ENCODE measurements around the gene TBC1D19.
A peak's percentile ranks its signal among the peaks of the same experiment; 100 is the strongest.

The TBC1D19 gene

DNA sequence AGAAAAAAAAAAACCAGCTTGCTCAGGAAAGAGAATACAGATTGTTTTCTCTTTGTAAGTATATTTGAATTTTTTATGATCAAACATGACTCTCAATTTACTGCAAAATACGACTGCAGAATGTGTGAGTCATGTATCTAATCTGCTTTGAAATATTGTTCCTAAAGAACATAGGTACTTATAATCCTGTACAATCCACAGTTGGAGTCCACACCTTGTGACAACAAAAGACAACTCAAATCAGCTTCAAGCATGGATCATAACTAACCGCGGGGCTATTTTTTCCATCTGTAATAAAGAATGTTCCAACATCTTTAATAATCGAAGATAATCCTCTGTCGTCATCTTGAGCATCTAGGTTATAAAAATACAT, 198.9 kb downstream of the TBC1D19 start:
- no peak for DNase-seq (ENCODE audit: low read depth)

DNA sequence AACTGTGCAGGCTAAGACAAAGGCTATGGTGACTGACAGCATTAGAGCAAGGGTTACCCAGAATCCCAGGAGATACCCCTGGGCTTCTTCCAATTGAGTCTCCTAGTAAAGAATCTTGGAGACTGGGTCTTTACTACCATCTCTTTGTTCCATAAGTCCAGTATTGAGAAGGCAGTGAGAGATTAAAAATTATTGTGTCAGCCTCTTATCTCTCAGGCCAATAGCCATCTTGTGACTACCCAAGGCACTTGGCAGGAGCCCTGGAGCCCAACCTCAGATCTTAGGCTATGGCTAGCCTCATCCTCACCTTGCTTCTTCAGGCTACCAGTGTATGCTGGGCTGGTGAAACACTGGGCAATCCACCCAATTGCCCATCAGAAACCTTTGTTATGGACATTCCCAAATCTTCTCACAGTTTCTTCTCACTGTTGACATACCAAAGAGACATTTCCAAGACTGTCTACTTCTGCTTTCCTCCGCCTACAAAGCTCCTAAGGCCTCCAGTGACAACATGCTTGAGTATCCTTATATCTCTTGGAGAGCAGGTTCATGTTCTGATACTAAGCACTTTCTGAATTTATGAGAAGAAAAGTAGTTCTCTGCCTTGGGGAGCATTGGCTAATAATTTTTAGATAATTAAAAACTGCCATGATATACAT, 200.5 kb downstream of the TBC1D19 start:
- DNase-seq (ENCODE audit: low read depth): no peak

DNA sequence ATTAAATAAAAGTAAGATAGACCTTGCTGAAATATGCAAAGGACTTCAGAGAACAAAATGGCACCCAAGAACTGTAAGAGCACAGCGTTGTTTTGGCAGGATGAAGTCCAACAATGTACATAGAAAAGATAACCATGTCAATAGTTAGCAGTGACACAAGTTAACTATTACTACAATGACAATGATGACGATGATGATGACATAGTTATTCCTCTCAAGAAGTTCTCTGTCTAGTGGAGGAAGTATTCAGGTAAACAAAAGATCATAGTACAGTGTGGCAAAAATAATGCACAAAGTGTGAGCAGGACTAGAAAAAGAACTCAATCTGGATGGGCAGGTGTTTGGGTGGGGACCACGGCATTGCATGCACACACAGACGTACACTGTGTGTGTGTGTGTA, 201.4 kb downstream of the TBC1D19 start:
- DNase-seq (ENCODE audit: low read depth): no peak

DNA sequence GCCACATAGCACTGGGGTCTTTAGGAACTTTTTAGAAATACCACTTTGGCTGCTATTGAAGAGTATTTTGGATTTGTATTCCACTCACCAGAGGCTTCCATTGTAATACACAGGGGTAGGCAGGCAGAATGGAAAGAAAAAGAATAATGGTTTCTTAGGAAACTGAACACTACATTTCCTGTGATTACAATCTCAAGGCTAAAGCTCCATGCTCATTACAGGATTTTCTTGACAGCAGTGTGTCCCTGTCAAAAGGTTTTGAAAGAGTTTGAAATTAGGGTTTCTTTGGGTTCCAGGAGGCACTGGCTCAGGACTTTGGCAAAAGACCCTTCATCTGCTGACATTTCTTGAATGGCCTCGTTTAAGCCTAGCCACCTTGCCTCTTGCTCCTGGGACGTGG, 201.9 kb downstream of the TBC1D19 start:
- DNase-seq (ENCODE audit: low read depth): no peak

DNA sequence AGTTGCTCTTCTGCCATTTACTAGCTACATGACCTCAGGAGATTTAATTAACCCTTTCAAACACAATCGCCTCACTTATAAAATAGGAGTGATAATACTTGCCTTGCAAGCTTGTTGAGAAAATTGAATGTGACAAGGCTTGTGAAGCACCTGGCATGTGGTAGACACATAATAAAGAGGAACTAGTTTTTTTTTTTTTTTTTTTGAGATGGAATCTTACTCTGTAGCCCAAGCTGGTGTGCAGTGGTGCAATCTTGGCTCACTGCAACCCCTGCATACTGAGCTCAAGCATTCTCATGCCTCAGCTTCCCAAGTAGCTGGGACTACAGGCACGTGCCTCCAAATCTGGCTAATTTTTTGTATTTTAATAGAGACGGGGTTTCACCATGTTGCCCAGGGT, 203.0 kb downstream of the TBC1D19 start:
- no peak for DNase-seq (ENCODE audit: low read depth)

DNA sequence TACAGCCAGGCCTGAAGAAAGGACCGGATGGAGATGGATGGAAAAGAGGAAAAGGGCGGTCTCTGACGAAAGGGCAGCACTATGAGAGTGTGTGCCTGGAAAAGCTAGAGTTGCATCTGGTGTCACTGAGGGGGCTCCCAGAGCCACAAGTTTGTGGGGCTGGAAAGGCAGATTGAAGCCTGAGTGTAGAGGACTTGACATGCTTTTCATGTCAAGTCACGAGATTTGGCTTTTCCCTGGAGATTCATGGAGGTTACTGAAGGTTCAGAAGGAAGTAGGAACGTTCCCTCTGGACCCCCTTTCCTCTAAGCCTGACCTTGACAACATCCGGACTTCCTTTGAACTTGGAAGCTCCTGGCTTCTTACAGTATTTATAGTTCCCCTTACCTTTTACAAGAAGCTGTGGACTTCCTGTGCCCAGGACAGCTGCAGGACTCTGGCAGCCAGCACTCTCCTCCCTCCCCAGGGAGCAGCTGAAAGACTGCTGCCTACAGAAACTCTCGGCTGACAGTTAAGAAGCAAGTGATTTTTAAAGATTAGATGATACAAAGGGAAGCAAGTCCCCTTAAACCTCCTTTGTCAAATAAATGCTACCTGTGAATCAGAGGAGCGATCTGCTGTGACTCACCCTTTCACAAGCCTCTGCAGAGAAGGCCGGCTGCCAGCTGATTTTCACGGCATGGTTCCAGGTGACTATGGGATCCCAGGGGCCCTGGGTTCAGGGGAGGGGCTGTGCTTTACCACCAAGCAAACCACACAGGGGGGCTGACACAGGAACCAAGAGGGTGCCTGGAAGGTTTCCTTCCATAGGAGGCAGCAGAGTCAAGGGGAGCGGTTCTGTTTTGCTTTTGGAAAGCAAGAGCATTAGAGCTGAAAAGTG, 203.8 kb downstream of the TBC1D19 start:
- DNase-seq (ENCODE audit: low read depth): peak; percentile 4

DNA sequence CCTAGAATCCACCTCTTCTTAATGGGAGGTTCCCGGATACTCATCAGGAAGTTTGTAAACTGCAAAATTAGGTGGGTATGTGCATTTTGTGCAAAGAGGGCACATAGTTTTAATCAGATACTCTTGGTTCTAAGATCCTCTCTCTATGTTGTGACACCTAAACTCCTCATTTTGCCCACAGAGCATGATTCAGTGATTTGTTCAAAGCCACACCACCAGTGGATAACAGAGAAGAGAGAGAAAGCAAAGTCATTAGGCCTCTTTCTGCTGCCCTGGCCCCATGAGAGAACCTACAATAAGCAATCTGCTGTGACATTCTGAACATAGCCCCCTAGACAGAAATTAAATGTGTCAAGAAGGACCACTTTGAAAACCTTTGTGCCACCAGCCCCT, 204.5 kb downstream of the TBC1D19 start:
- no peak for DNase-seq (ENCODE audit: low read depth)

DNA sequence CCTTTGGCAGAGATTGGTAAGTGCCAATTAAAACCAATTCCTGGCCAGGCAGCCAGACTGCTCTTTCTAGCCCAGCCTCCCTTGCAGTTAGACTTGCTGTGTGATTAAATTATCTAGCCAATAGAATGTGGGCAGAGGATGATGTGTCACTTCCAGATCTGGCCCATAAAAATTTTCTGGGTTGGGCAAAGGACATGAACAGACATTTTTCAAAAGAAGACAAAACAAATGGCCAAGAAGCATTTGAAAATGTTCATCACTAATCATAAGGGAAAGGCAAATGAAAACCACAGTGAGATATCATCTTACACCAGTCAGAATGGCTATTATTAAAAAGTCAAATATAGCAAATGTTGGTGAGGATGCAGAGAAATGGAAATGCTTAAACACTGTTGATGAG, 205.3 kb downstream of the TBC1D19 start:
- no peak for DNase-seq (ENCODE audit: low read depth)

DNA sequence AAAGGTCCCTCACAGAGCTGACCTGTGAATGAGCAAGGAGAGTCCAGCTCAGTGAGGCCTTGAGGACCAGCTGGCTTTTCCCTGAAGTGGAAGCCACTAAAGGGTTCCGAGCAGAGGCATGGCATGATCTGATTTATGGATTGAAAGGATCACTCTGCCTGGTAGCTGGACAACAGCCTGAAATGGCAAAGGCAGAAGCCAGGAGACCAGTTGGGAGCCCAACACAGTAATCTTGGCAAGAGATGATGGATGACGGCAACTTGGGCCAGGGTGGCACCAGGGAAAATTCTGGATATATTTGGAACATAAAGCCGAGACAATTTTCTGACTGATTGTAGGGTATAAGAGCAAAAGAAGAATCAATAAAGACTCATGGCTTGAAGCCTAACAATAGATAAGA, 207.5 kb downstream of the TBC1D19 start:
- no peak for DNase-seq (ENCODE audit: low read depth)

DNA sequence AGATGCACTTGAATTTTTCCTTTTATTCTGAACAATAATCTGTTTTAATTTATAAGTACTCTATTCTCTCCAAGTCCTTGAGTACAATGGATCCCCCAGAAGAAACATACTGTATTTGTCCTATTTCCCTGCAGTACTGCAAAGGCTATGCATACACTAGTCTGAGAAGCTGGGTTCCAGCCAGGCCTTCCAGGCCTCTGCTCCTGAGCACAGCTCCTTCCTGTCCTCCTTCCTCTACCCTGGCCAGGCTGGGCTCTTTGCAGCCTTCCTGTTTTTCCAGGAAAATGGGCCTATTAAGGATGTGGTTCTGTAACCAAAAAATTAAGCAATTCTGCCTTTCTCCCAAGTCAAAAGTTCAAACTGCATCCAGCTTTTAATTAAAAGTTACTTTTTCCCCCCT, 208.8 kb downstream of the TBC1D19 start:
- DNase-seq (ENCODE audit: low read depth): no peak

DNA sequence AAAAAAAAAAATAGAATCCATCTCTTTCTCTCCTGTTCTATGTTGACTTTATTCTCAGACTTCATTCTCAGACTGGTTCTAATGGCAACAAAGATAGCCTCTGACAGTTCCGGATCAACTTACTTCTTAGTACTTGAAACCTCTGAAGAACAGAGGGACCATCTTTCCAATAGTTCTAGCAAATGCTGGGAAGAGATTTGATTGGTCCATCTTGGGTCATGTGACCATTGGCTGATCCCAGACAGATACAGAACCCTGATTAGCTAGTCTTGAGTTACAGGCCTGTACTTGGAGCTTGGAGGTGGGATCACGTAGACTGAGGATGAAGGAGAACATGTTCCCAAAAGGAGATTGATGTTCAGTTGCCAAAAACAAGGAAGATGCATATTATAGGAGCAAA, 209.9 kb downstream of the TBC1D19 start:
- DNase-seq (ENCODE audit: low read depth): no peak

DNA sequence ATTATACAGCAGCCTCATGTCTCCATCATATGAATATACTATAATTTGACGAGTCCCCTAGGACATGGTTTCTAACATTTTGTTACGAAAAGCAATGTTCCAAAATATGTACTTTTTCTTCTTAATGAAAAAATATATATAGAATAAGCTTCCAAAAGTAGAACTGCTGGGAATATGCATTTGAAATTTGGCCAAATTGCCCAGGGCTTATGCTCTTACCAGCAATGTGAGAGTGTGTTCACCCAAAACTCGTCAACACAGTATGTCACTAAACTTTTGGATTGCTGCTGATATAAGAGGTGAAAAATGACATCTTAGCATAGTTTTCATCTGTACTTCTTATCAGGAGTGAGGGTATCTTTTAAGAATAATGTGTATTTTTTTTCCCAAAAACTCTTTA, 212.2 kb downstream of the TBC1D19 start:
- no peak for DNase-seq (ENCODE audit: low read depth)

DNA sequence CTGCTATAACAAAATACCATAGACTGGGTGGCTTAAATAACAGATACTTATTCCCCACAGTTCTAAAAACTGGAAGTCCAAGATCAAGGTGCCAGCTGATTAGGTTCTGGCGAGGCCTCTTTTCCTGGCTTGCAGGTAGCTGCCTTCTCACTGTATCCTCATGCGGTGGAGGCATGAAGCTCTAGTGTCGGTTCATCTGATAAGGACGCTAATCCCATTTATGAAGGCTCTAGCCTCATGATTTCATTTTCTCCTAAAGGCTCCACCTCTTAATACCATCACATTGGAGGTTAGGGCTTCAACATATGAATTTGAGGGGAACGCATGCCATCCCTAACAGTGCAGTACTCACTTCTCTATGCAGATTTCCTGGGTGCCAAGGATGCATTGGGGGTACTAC, 218.9 kb downstream of the TBC1D19 start:
- DNase-seq (ENCODE audit: low read depth): no peak

DNA sequence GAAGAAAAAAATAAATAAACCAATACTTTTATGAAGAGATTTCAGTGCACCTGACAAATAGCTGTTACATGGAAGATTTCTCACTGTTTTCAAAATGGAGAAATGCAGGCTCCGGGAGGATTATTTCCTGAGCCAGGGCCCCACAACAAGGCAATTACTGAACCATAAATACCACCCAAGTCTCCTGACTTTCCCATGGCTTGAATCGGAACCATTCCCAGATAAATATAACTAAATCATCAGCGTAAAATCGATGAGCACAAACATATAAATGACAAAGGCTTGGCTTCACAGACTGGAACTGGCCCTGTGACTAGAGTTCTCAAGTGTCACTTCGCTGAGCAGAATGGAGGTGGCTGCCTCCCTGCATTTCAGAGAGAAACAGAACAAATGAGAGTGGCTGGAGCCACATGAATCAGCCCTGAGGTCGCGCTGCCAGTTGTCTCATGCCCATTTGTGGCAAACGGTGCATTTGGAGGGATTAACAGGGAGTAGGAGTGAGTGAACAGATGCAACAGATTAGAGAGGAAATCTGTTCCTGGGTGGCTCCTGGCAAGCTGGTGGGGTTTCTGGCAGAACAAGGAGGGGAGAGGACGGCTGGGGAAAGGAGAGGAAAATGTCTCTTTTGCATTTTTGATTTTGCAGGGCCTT, 219.5 kb downstream of the TBC1D19 start:
- DNase-seq (ENCODE audit: low read depth): no peak

DNA sequence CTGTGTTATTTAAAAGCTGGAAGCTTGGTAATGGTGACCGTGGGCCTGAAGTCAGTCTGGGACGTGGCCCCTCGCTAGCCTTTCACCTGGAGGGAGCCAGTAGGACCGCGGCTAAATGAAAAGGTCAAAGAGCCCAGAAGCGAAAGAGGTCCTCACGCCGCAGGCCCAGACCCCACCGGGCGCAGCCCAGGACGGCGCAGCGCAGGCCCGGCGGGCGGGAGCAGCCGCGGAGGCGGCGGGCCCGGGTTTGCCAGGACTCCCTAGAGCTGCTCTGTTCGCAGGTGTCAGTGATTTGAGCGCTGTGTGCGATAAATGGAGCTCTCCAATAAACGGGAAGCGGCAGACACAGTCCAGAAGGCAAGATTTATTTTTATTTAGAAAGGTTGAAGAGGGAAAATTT, 220.6 kb downstream of the TBC1D19 start:
- no peak for DNase-seq (ENCODE audit: low read depth)

DNA sequence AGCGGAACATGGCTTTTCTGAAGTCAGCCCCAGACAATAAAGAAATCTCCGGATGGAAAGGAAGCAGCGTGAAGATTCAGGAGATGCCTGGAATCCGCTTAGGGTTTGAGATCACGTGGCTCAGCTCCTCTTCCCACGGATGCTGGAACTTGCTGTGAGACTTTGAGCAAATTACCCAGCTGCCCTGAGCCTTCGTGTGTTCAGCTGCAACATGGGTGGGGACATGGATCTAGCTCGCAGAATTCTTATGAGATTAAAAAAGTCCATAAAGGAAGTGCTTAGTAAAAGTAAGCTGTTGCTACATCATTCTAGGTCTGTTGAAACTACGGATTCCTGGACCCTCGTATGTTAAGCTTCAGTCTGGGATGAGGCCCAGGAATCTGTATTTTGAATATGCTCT, 221.0 kb downstream of the TBC1D19 start:
- no peak for DNase-seq (ENCODE audit: low read depth)

Measured in activated T-cell treated with anti-CD3 and anti-CD28 coated beads for 1 hour (primary cell).